Activated gamma-delta T cell treated with anti-CD3 and anti-CD28 coated beads, Interleukin-2, amount 50 U/mL, for 16 hours (primary cell): Measurements from ENCODE around the gene KPNA2.
"Not testable (repeated sequence)": the region's sequence is repeated elsewhere in the genome, so short reads cannot be mapped to it uniquely, and the experiment has no call there.

Experiments used
- DNase-seq: peaks from one replicate; pipeline ENCODE4 v3.0.0-alpha.2; 2020; ENCODE audit warnings: low read depth

The KPNA2 gene

GRCh38 chr17:68061512-68062313 is 26.2 kb downstream of the KPNA2 start:
- no peak for DNase-seq

- DNase-seq: not testable (repeated sequence)
These were observed 29.8 kb downstream of the KPNA2 start for GRCh38 chr17:68065366-68065765.

- DNase-seq: not testable (repeated sequence)
These were observed 33.0 kb downstream of the KPNA2 start for GRCh38 chr17:68068512-68068911.

- not testable (repeated sequence) for DNase-seq
These were observed 35.3 kb downstream of the KPNA2 start for GRCh38 chr17:68070582-68071444.

GRCh38 chr17:68074279-68074678 is 38.7 kb downstream of the KPNA2 start:
- DNase-seq: no peak

GRCh38 chr17:68075953-68076607 is 40.5 kb downstream of the KPNA2 start:
- DNase-seq: not testable (repeated sequence)

GRCh38 chr17:68077498-68077897 is 42.0 kb downstream of the KPNA2 start:
- not testable (repeated sequence) for DNase-seq

GRCh38 chr17:68080411-68081150 is 45.0 kb downstream of the KPNA2 start:
- DNase-seq: no peak

- not testable (repeated sequence) for DNase-seq
These were observed 46.0 kb downstream of the KPNA2 start for GRCh38 chr17:68081305-68082265.

- DNase-seq: no peak
These were observed 50.3 kb downstream of the KPNA2 start for GRCh38 chr17:68085771-68086381.

- not testable (repeated sequence) for DNase-seq
These were observed 51.1 kb downstream of the KPNA2 start for GRCh38 chr17:68086666-68087065.

GRCh38 chr17:68087131-68087623 is 51.6 kb downstream of the KPNA2 start:
- DNase-seq: peak; percentile 12

GRCh38 chr17:68087851-68088250 is 52.3 kb downstream of the KPNA2 start:
- no peak for DNase-seq

- no peak for DNase-seq
These were observed 54.3 kb downstream of the KPNA2 start for GRCh38 chr17:68089881-68090280.

GRCh38 chr17:68094481-68095078 is 59.0 kb downstream of the KPNA2 start:
- no peak for DNase-seq

- DNase-seq: no peak
These were observed 59.8 kb downstream of the KPNA2 start for GRCh38 chr17:68095205-68095811.

GRCh38 chr17:68096111-68096510 is 60.6 kb downstream of the KPNA2 start:
- DNase-seq: no peak
